Caki2 (cell line): ENCODE data around the gene PSEN1. TPM values are rescaled to one million over a fixed set of nuclear protein-coding genes. Genes with fewer than 3 reads are reported as not detected.
A peak's percentile ranks its signal among the peaks of the same experiment; 100 is the strongest.

Experiments
- DNase-seq: peaks from one replicate; pipeline ENCODE4 v3.0.0-alpha.2; 2015; ENCODE audit warnings: low read depth
- in situ Hi-C: cut with HindIII; loops from 2 replicates; pipeline ENCODE4 v1.10.0; 2016; ENCODE audit warnings: low sequenced_read_pairs, low pct_unique_long_range_greater_than_20kb, mixed read lengths
- total RNA-seq: library from RNA; depleted of rRNA; stranded (reverse); fragments of >200 nt; shearing (Covaris generic); gene quantifications from 2 replicates; pipeline ENCODE4 v1.2.3, GENCODE V29; 2014; ENCODE audit warnings: low replicate concordance

PSEN1 gene
- total RNA-seq, 1 experiment from 2014 or later, result 29.1 TPM

DNA sequence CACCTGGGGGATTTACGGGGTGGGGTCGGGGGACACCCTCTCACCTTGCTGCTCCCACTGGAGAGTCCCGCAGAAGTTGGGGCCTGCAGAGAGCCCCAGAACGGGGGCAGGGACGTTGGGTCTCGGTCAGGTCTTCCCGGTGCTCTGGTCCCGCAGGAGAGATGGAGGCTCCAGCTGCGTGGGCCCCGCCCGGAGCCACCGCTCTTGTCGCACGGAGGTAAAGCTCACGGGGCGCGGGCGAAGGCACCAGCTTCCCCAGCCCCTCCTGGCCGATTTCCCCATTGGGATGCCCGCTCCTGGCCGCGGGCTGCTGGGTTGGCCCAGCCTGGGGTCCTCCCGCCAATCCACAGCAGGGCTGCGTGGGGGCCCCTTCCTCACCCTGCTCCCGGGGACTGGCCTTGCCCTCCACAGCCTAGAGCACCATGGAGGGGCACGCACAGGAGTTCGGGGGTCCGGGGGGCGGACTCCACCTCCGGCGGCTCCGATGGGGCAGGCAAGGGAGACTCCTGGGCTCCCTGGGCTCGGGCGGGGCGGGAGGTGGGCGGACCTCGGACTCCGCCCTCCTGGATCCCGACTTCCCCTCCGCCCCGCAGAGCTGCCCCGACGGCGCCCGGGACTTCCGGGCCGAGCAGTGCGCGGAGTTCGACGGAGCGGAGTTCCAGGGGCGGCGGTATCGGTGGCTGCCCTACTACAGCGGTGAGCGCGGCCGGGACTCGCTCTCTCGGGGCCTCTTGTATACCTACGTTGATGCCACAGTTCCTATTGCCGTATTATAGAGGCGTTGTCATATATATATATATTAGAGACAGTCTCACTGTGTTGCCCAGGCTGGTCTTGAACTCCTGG lies 109.4 kb downstream of the PSEN1 start:
- in situ Hi-C loops, result no loop called here
- no peak for DNase-seq

DNA sequence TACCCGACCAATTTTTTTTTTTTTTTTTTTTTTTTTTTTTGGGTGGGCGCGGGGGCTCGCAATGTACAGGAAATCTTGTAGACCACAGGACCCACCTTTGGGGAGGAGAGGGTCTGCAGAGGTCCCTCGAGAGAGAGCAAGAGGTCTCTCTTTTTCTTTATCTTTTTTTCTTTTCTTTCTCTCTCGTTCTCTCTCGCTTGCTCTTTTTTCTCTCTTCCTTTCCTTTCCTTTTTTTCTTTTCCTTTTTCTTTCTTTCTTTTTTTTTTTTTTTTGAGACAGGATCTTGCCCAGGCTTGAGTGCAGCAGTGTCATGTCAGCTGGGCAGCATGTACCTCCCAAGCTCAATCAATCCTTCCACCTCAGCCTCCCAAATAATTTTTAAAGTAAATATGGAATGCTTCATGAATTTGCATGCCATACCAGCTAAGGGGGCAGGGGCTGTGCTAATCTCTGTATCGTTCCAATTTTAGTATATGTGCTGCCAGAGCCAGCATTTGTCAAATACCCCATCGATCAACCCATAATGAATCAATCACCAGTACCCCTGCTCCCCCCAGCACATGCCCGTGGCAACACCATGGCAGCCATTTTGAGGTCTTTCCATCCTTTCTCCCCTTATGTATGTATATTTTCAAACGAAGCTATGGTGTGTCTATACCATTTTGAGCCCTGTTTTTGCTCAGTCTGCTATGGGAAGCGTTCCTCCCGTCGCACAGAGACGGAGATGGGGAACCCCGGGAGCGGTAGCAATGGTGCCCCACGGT lies 110.3 kb downstream of the PSEN1 start:
- in situ Hi-C loops, result no loop called here
- DNase-seq, result no peak

DNA sequence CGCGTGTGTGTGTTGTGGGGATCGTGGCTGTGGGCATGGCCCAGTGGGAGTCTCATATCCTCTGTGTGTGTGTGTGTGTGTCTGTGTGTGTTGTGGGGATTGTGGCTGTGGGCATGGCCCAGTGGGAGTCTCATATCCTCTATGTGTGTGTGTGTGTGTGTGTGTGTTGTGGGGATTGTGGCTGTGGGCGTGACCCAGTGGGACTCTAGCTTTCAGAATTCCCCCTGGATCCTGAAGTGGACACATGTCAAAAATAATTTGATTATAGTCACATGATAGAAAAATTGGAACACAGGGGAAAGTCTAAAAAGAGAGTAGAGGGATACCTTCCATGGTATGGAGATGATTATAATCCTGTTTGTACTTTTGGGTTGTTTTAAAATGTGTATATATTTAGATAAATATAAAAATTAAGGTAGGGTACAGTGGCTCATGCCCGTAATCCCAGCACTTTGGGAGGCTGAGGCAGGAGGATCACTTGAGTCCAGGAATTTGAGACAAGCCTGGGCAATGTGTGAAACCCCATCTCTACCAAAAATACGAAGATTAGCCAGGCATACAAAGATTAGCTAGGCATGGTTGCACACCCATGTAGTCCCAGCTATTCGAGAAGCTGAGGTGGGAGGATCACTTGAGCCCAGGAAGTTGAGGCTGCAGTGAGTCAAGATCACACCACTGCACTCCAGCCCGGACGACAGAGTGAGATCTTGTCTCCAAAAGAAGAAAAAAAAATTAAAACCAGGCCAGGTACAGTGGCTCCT lies 112.0 kb downstream of the PSEN1 start:
- peak; percentile 75 for DNase-seq
- in situ Hi-C loops, result no loop called here

DNA sequence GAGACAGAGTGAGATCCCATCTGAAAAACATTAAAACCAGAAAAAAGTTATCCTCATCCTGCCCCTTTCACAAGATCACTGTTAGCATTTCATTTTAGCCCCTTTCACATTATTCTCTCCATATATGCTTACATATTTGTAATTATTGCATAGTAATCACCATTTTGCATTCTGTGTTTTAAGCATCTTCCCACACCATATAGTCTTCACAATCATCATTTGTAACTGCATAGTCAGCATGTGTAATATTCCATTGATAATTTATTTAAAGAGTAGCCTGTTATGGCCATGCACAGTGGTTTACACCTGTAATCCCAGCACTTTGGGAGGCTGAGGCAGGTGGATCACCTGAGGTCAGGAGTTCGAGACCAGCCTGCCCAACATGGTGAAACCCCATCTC lies 112.8 kb downstream of the PSEN1 start:
- DNase-seq, result no peak
- in situ Hi-C loops, result no loop called here

DNA sequence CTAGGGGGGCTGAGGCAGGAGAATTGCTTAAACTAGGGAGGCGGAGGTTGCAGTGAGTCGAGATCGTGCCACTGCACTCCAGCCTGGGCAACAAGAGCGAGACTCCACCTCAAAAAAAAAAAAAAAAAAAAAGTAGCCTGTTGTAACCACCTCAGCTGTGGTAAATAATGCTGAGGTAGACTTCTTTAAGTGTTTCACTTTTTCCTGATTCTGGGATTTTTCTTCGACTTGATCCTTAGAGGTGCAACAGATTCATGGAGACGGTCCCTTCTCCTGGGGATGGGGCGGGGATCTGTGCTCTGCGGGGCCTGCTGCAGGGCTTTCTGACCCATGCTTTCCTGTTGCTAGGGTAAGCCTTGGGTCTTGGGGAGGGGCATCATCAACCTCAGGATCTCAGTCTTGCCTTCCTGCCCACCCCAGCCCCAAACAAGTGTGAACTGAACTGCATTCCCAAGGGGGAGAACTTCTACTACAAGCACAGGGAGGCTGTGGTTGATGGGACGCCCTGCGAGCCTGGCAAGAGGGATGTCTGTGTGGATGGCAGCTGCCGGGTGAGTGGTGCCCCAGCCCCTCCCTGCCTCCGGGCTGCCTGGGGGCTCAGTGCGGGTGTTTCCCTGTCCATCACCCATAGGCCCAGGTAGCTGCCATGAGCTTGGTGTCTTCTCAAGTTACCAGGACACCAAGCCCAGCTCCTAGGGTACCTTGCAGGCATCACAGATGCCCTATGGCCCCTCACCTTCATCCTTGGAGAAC lies 113.4 kb downstream of the PSEN1 start:
- in situ Hi-C loops, result no loop called here

DNA sequence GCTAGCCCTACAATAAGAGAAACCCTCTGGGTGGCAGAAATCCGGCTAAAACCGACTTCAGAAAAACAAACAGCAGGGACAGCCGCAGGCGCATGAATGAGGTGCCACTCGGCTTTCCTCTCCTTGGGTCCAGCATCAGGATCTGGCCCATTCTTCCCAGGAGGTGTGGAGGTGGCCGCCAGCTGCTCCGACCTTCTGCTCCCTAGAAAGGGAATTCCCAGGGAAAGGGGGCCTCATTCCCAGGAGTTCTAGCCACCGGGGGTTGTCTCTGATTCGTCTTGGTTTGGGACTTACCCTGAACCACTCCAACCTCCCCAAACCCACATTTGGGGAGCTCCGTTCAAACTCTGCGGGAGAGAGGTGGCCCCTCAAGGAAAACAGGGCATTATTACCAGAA lies 114.0 kb downstream of the PSEN1 start:
- in situ Hi-C loops, result no loop called here
- no peak for DNase-seq

More for the DNA sequence above, 113.4 kb downstream of the PSEN1 start:
- DNase-seq, result no peak

DNA sequence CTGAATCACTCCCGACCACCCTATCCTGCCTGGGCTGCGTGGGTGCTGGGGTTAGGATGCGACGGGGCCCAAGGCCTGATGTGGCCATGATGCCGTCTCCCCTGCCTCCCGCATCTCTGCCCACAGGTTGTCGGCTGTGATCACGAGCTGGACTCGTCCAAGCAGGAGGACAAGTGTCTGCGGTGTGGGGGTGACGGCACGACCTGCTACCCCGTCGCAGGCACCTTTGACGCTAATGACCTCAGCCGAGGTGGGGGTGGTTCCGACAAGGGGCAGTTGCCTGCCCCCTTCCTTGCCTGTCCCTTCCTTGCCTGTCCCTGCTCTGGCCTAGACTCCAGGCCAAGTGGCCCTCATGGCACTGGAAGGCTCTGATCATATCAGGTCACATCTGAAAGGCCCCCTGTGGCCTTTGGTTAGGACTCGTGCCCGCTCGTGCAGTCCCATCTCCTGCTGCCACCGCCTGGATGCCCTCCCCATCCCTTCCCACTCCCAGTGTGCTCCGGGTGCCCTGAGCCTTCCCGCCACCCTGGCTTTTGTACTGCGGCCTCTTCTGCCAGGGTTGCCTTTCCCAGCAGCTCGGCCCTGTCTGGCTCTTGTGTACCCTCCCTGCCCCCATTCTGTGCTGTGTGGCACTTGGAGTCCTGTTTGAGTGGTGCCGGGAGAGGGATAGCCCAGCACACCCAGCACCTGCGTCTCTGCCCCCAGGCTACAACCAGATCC lies 114.6 kb downstream of the PSEN1 start:
- DNase-seq, result no peak

DNA sequence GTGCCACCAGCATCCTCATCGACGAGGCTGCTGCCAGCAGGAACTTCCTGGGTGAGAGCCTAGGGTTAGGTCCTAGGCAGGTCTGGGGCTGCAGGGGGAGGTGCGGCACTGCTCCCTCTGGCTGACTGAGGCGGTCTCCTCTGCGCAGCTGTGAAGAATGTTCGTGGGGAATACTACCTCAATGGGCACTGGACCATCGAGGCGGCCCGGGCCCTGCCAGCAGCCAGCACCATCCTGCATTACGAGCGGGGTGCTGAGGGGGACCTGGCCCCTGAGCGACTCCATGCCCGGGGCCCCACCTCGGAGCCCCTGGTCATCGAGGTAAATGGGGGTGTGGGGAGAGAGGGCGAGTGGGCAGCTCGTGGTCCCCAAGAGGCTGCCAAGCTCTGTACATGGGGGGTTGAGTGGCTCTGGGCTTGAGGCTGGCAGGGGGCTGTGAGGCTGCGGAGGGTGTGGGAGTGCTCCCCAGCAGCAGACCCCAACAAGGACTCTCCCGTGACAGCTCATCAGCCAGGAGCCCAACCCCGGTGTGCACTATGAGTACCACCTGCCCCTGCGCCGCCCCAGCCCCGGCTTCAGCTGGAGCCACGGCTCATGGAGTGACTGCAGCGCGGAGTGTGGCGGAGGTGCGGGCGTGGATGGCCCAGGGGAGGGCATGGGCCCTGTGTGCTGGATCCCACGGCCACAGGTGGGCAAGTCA lies 115.4 kb downstream of the PSEN1 start:
- DNase-seq, result no peak
- in situ Hi-C loops, result no loop called here

More for the DNA sequence above, 114.6 kb downstream of the PSEN1 start:
- in situ Hi-C loops, result no loop called here

DNA sequence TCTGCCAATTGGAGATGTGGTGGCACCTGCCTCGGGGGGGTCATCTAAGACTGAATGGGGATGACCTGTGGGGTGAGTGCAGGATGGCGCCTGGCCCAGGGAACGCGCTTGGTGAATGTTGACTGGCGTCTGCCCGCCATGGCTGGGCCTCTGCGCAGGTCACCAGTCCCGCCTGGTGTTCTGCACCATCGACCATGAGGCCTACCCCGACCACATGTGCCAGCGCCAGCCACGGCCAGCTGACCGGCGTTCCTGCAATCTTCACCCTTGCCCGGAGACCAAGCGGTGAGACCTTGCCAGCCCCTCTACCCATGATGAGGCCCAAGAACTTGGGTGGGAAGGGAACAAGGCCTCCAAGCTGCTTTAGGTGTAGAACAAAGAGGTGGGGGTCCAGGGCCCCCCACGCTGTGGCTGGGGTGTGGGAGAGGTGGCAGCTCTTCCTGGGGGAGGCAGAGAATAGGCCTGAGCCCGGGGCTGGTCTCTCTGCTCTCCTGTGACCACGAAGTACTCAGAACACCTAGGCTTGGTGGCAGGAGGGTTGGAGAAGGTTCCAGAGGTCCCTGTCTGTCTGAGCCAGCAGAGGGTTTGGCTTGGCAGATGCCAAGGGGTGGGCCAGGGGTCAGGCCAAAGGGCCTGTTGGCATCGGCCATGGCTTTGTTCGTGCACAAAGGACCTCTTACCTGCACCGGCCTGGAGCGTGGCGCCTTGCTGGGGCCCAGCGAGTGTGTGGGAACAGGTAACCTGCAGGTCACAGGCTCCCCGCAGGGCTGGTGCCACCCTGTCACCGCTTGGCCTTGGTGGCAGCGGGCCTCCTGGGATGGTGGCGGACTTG lies 116.4 kb downstream of the PSEN1 start:
- in situ Hi-C loops, result no loop called here

DNA sequence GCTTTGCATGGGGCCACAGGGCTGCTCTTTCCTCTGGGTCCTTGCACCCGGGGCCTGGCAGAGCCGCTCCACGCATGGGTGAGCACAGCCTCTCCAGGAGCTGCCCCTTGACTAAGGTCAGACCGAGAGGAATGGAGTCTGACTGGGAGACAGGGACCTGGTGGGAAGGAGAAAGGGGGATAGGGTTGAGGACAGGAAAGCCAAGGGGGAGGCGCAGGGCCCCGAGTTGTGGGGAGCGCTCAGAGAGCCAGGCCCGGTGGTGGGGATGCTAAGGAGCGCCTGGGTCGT lies 117.0 kb downstream of the PSEN1 start:
- DNase-seq, result no peak
- in situ Hi-C loops, result no loop called here

More for the DNA sequence above, 116.4 kb downstream of the PSEN1 start:
- DNase-seq, result no peak

DNA sequence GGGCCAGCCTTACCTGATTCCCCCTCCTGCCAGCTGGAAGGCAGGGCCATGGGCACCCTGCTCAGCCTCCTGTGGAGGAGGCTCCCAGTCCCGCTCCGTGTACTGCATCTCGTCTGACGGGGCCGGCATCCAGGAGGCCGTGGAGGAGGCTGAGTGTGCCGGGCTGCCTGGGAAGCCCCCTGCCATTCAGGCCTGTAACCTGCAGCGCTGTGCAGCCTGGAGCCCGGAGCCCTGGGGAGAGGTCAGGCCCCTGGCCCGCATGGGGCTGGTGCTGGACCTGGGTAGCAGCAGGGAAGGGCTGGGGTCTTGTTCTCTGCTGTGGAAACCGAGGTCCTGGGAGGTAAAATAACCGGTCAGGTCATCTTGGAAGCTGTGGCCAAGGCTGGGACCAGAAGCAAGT lies 117.4 kb downstream of the PSEN1 start:
- in situ Hi-C loops, result no loop called here
- no peak for DNase-seq

DNA sequence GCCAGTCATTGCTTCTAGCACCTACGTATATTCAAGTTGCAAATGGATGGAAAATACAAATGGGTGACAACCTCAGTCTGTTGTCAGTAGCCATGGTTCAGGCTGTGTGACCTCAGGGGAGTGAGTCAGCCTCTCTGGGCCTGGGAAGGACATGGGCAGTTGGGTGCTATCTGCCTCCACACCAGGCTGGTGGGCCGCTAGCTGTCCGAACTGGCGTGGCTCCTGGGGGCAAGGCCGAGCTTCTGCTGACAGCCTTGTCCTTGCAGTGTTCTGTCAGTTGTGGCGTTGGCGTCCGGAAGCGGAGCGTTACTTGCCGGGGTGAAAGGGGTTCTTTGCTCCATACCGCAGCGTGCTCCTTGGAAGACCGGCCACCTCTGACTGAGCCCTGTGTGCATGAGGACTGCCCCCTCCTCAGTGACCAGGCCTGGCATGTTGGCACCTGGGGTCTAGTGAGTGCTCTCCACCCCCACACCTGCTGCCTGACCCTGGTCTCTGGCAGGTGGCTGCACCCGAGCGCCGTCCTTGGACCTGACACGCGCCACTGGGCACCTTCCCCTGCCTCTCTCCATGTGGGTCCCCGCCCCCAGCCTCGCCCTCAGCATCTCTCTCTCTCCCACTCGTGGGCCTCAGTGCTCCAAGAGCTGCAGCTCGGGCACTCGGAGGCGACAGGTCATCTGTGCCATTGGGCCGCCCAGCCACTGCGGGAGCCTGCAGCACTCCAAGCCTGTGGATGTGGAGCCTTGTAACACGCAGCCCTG lies 118.1 kb downstream of the PSEN1 start:
- in situ Hi-C loops, result no loop called here
- DNase-seq, result no peak

DNA sequence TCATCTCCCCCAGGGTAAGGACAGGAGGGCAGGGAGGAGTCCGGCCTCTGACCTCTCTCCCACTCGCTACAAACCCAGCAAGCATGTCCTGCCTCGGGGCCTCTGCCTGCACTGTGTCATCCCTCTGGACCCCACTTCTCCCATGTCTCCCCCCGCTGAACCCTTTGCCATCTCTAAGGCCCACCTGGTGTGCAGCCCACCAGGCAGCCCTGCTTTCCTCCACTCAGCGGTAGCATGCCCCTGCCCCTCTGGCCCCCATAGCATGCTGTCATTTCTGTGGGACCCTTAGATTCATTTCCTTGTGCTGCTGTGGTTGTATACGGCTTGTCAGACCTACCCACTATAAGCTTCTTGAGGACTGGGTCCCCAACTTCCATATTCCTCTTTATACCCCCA lies 118.7 kb downstream of the PSEN1 start:
- no peak for DNase-seq
- in situ Hi-C loops, result no loop called here

DNA sequence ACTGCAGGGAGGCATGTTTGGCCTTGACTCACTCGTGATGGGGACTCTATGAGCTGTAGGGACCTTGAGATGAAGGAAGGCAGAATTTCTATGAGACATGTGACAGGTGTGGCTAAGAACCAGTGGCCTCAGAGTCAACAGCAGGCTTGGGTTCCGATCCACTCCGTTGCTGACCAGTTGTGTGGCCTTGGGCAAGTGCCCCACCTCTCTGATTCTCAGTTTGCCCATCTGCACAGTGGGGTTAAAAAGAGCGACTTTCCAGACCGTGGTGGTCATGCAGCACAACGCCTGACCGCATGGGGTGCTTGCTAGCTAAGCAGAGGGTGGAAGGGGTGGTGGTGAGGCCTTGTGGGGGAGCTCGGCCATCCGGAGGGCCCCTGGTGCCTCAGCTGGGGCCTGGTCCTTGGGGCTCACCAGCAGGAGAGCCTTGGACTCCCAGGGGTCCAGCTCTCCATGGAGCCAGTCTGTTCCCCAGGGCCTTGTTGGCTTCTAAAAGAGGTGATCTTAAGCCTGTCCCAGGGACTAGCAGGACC lies 119.5 kb downstream of the PSEN1 start:
- in situ Hi-C loops, result no loop called here
- DNase-seq, result no peak

DNA sequence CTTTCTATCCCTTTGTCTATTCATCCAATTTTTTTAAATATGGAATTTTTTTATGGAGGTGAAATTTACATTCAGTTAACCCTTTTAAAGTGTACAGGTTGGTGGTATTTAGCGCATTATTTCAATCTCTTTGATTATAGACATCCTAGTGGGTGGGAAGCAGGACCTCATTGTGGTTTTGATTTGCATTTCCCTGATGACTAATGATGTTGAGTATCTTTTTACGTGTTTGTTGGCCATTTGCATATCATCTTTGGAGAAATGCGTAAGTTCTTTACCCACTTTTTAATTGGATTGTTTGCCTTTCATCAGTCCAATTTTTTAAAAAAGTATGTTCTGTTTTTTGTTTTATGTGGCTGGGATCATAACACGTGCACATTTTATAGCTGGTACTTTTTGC lies 121.8 kb downstream of the PSEN1 start:
- in situ Hi-C loops, result no loop called here
- no peak for DNase-seq
